SU-DHL-6 (cell line): ENCODE results near the gene ARHGAP21.

Experiments used
- EZH2phosphoT487 ChIP-seq: fragments of 200-600 bp; sonication (generic), shearing (Covaris generic); conservative IDR thresholded peaks from 2 replicates; pipeline ENCODE4 v1.6.1; 2018; ENCODE audit warnings: mild to moderate bottlenecking, antibody characterized with exemption, low read length, moderate library complexity, mixed read lengths
- TF ChIP-seq, protein P1 (sequence below): fragments of 200-600 bp; sonication (generic); IDR thresholded peaks from one replicate; pipeline ENCODE4 v1.5.1; 2017; ENCODE audit warnings: antibody characterized with exemption, mild to moderate bottlenecking, low read length, moderate library complexity; ENCODE audit not compliant: insufficient read depth, poor library complexity, severe bottlenecking

DNA sequence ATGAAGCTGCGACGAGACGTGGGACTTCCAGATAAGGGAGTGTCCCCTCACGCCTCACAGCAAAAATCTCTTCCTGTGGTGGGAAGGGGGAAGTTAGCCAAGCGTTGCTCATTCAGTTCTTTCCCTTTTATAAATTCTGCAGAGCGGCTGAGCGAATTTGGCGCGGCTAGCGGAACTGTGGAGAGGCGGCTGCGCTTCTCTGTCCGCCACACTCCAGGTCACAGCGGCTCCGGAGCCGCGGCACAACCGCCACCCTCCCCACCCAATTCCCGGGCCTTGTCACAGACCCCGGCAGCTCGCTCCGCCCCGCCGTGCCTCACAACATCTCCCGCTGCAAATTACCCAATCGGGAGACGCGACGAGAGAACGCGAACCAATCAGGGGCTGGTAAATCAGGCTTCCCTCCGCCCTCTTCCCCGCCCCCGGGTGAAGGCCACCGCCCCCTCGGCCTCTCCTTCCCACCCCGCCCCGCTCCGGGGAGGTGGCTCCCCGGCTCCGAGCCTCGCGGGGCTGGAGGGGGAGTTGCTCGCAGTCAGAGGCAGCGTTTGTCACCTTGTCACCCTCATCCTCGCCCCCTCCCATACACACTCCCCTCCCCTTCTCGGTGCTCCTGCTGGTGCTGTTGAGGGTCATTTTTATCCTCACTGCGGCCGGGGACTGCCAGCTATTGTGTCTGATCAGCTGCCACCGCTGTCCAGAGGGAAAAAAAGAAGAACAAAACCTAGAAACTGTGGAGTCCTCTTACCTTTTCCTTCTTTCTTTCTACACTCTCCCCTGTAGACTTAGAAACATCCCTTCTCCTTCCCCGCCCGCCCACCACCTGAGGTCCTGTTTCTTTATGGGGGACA is 918 bp upstream of the ARHGAP21 start:
- TF ChIP-seq, protein P1, sequence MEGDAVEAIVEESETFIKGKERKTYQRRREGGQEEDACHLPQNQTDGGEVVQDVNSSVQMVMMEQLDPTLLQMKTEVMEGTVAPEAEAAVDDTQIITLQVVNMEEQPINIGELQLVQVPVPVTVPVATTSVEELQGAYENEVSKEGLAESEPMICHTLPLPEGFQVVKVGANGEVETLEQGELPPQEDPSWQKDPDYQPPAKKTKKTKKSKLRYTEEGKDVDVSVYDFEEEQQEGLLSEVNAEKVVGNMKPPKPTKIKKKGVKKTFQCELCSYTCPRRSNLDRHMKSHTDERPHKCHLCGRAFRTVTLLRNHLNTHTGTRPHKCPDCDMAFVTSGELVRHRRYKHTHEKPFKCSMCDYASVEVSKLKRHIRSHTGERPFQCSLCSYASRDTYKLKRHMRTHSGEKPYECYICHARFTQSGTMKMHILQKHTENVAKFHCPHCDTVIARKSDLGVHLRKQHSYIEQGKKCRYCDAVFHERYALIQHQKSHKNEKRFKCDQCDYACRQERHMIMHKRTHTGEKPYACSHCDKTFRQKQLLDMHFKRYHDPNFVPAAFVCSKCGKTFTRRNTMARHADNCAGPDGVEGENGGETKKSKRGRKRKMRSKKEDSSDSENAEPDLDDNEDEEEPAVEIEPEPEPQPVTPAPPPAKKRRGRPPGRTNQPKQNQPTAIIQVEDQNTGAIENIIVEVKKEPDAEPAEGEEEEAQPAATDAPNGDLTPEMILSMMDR: no peak
- no peak for TF ChIP-seq EZH2phosphoT487
